GM19324 (cell line): ENCODE measurements around the gene UBALD2.

Experiments
- ATAC-seq: cut with Tn5 transposase; IDR thresholded peaks from one replicate; pipeline ENCODE4 v1.9.1; 2021; ENCODE audit warnings: mild to moderate bottlenecking, moderate library complexity; ENCODE audit not compliant: unreplicated experiment, low FRiP score

The UBALD2 gene

DNA sequence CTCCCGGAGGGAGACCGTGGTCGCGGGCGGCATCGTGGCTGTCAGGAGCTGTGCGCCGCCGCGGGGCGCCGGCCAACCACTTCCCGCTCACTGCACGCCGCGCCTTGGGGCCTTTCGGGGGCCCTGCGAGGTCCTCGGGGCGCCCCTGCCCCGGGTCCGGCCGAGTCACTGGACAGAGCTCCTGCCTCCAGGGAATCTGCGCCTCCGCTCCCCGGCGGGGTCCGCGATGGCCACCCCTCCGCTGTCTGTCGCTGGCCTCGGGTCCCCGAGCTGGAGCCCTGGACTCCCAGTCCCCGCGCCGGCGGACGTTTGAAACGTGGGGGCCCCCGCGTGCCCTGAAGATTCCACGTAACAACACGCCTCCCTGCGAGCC is 42.8 kb downstream of the UBALD2 start, which contains the start of gene QRICH2:
Gene QRICH2, minus strand, starts transcription at position 311 of the 373 bp plus-strand sequence. Its CDS starts 278 bp downstream, at position 33.
- no peak for ATAC-seq

DNA sequence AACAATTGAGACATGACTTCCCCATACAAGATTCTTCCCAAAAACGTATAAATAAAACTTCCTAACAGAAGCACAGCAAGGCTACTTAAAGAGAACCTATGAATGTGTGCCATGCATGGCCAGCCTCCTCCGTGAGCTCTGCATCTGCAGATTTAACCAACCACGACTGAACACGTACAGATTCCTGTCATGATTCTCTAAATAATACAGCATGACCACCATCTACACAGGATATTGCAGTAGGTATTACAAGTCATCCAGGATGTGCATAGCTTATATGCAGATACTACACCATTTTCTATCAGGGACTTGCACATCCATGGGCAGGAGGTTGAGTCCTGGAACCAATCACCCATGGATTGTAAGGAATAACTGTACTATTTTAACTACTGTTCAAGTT is 44.3 kb downstream of the UBALD2 start:
- ATAC-seq = no peak

DNA sequence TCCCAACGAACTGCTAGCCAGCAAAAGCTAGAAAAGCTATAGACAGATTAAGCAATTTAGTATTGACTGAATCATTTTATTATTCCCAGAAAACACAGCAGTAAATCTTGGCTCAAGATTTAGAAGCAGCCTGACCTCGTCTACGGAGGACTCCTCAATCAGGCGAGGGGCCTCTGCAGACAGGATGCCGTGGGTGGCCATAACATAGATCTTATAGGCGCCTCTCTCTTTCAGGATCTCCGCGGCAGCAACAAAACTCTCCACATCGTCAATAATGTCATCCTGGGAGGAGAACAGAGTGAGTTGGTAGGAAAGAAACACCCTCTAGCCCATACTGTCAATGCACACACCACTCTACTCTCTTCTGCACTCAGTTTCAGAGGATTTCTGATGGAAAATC is 47.6 kb downstream of the UBALD2 start:
- ATAC-seq = no peak

DNA sequence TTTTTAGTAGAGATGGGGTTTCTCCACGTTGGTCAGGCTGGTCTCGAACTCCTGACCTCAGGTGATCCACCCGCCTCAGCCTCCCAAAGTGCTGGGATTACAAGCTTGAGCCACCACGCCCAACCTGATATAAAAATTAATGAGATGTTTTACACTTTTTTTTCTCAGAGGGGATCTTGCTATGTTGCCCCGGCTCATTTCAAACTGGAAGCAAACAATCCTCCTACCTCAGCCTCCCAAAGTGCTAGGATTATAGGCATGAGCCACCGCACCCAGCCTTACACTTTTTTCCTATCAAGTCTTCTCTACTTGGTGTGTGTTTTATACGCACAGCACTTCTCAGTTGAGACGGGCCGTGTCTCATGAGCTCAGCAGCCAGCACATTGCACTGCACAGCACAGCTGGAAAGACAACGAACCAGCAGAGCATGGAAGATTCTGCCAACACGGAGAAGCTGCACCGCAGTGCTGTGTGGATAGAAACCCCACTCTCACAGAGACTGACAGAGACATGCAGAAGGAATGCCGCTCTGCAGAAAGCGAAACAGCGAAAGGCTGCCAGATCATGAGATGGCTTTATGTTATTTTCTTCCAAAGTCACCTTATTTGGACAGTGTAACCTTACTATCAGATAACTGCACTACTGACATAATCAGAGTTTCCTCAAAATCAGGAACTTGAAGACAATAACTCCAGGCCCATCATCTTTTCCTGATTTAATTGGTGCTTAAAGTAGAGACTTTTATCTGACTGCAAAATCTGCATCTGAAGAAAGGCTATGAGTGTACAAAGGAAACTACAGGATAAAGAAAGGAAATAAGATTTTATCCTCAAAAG is 49.5 kb downstream of the UBALD2 start:
- no peak for ATAC-seq

DNA sequence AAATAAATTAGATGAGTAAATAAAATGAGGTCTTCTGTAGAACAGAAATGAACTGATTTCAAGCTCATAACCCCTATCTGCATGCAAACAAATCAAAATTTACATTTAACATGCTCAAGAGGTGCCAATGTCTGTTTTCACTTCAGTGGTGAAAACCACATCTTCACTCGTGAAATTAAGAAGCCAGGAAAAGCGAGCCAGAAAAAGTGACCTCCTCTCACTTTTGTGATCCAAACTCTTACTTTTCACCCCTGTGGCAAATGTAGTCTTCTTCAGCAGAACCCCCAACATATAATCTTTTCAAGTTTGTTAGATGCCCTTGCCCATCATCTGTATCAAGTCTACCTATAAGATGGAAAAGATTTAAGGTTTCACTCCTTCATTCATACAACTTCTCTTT is 52.4 kb downstream of the UBALD2 start:
- ATAC-seq = no peak

DNA sequence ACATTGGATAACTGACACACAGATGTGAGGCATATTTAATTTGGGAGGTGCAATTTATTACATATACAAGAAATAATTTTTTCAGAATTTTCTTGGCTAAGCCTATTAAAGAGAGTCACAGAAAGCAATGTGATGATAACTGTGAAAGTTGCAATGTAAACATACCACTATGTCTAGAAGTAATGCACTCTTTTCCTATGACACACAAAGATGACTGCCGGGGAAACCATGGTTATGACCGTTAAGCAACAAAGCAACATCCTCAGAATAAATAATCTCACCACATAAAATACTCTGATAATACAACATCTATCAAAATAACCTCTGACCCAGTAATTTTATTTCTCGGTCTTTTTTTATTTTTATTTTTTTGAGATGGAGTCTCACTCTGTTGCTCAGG is 53.4 kb downstream of the UBALD2 start:
- ATAC-seq = no peak
